Measurements from ENCODE around the gene CAVIN2. TPM values are rescaled to one million over a fixed set of nuclear protein-coding genes. Genes with fewer than 3 reads are reported as not detected.
"Not testable (repeated sequence)": the region's sequence is repeated elsewhere in the genome, so short reads cannot be mapped to it uniquely, and the experiment has no call there.

The CAVIN2 gene
- total RNA-seq, 1 experiment from 2014 or later: 136 TPM

- peak; percentile 3 for DNase-seq (ENCODE audit: low spot score)
Measured at GRCh38 chr2:191800874-191801273, 46.0 kb downstream of the CAVIN2 start.

- DNase-seq (ENCODE audit: low spot score): no peak
Measured at GRCh38 chr2:191799526-191799925, 47.4 kb downstream of the CAVIN2 start.

- DNase-seq (ENCODE audit: low spot score): no peak
Measured at GRCh38 chr2:191797942-191798876, 48.7 kb downstream of the CAVIN2 start.

- DNase-seq (ENCODE audit: low spot score): no peak
Measured at GRCh38 chr2:191797500-191797899, 49.4 kb downstream of the CAVIN2 start.

GRCh38 chr2:191795715-191796114 is 51.2 kb downstream of the CAVIN2 start:
- no peak for DNase-seq (ENCODE audit: low spot score)

- no peak for DNase-seq (ENCODE audit: low spot score)
Measured at GRCh38 chr2:191791953-191792560, 54.8 kb downstream of the CAVIN2 start.

GRCh38 chr2:191790737-191791136 is 56.2 kb downstream of the CAVIN2 start:
- DNase-seq (ENCODE audit: low spot score): no peak

GRCh38 chr2:191789796-191790195 is 57.1 kb downstream of the CAVIN2 start:
- no peak for DNase-seq (ENCODE audit: low spot score)

GRCh38 chr2:191786694-191787093 is 60.2 kb downstream of the CAVIN2 start:
- no peak for DNase-seq (ENCODE audit: low spot score)

GRCh38 chr2:191785651-191786050 is 61.2 kb downstream of the CAVIN2 start:
- DNase-seq (ENCODE audit: low spot score): not testable (repeated sequence)

Other genes starting within 250 kb of the CAVIN2 start
- gene NABP1, start 169.0 kb downstream of the CAVIN2 start, total RNA-seq (2014; rRNA removed; shearing (Covaris generic)): 44.6 and 53.0 TPM in 2 replicates